Ishikawa (cell line): ENCODE measurements around the gene ASIC3.

ENCODE experiments used
- CEBPB ChIP-seq: IDR thresholded peaks from 2 replicates; pipeline ENCODE4 v1.6.1; 2012
- CREB1 ChIP-seq: IDR thresholded peaks from 2 replicates; pipeline ENCODE4 v1.6.1; 2012; ENCODE audit warnings: low read depth
- EGR1 ChIP-seq: IDR thresholded peaks from 2 replicates; pipeline ENCODE4 v1.6.1; 2012
- EP300 ChIP-seq: IDR thresholded peaks from 2 replicates; pipeline ENCODE4 v1.6.1; 2012; ENCODE audit warnings: borderline replicate concordance
- FOXM1 ChIP-seq: IDR thresholded peaks from 2 replicates; pipeline ENCODE4 v1.6.1; 2012; ENCODE audit warnings: low read depth, borderline replicate concordance
- RAD21 ChIP-seq: IDR thresholded peaks from 2 replicates; pipeline ENCODE4 v1.6.1; 2012; ENCODE audit warnings: low read depth
- TAF1 ChIP-seq: IDR thresholded peaks from 2 replicates; pipeline ENCODE4 v1.6.1; 2012; ENCODE audit warnings: low read depth, mild to moderate bottlenecking
- TCF12 ChIP-seq: IDR thresholded peaks from 2 replicates; pipeline ENCODE4 v1.6.1; 2012; ENCODE audit warnings: low read depth
- TEAD4 ChIP-seq: IDR thresholded peaks from 2 replicates; pipeline ENCODE4 v1.6.1; 2012
- ZBTB7A ChIP-seq: IDR thresholded peaks from 2 replicates; pipeline ENCODE4 v1.6.1; 2012; ENCODE audit warnings: low read depth
- TF ChIP-seq, protein P1 (sequence below): IDR thresholded peaks from 2 replicates; pipeline ENCODE4 v1.6.1; 2012; ENCODE audit warnings: low read depth, mild to moderate bottlenecking
- TF ChIP-seq, protein P2 (sequence below): IDR thresholded peaks from 2 replicates; pipeline ENCODE4 v1.6.1; 2012

DNA sequence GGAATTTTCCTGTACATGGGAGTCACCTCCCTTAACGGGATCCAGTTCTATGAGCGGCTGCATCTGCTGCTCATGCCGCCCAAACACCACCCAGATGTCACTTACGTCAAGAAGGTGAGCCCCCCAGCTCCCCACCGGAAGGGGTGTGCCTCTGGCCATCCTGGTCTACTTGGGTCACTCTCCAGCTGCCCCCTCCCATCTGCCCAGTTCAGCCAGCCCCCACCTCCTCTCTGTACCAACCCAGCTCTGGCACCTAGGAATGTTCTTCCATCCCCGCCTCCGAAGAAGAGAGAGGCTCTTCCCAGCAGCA is 27.3 kb downstream of the ASIC3 start:
- TF ChIP-seq ZBTB7A: no peak
- no peak for TF ChIP-seq EP300
- no peak for TF ChIP-seq RAD21
- no peak for TF ChIP-seq CEBPB
- TF ChIP-seq TAF1: no peak
- TF ChIP-seq, protein P1, sequence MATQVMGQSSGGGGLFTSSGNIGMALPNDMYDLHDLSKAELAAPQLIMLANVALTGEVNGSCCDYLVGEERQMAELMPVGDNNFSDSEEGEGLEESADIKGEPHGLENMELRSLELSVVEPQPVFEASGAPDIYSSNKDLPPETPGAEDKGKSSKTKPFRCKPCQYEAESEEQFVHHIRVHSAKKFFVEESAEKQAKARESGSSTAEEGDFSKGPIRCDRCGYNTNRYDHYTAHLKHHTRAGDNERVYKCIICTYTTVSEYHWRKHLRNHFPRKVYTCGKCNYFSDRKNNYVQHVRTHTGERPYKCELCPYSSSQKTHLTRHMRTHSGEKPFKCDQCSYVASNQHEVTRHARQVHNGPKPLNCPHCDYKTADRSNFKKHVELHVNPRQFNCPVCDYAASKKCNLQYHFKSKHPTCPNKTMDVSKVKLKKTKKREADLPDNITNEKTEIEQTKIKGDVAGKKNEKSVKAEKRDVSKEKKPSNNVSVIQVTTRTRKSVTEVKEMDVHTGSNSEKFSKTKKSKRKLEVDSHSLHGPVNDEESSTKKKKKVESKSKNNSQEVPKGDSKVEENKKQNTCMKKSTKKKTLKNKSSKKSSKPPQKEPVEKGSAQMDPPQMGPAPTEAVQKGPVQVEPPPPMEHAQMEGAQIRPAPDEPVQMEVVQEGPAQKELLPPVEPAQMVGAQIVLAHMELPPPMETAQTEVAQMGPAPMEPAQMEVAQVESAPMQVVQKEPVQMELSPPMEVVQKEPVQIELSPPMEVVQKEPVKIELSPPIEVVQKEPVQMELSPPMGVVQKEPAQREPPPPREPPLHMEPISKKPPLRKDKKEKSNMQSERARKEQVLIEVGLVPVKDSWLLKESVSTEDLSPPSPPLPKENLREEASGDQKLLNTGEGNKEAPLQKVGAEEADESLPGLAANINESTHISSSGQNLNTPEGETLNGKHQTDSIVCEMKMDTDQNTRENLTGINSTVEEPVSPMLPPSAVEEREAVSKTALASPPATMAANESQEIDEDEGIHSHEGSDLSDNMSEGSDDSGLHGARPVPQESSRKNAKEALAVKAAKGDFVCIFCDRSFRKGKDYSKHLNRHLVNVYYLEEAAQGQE: no peak
- no peak for TF ChIP-seq CREB1
- TF ChIP-seq, protein P2, sequence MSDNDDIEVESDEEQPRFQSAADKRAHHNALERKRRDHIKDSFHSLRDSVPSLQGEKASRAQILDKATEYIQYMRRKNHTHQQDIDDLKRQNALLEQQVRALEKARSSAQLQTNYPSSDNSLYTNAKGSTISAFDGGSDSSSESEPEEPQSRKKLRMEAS: no peak
- TF ChIP-seq TEAD4: no peak
- no peak for TF ChIP-seq FOXM1
- no peak for TF ChIP-seq TCF12
- no peak for TF ChIP-seq EGR1
